Measurements from ENCODE around the gene TMBIM4.

TMBIM4 gene

GRCh38 chr12:66139328-66139727 lies 30.5 kb downstream of the TMBIM4 start:
- Histone ChIP-seq H3K9ac (ENCODE audit: low read depth, low read length) (no peak overlapping the region), H3K9me3 (ENCODE audit: control insufficient read depth, insufficient read depth, low read length) (peaks cover 33% of the 10 kb centered on the region), H3K27me3 (ENCODE audit: control insufficient read depth, insufficient read depth, low read length) (no peaks in the 10 kb centered on the region), H3K36me3 (ENCODE audit: control insufficient read depth, insufficient read depth, low read length) (peaks cover 20% of the 10 kb centered on the region), H3K4me3 (ENCODE audit: low read depth, low read length) (no peak overlapping the region), H3K4me1 (ENCODE audit: control insufficient read depth, insufficient read depth, low read length) (no peaks in the 10 kb centered on the region), H3K27ac (ENCODE audit: low read depth, low read length) (no peak overlapping the region)

GRCh38 chr12:66137937-66138336 lies 31.9 kb downstream of the TMBIM4 start:
- H3K36me3 ChIP-seq (ENCODE audit: control insufficient read depth, insufficient read depth, low read length): peaks cover 23% of the 10 kb centered on the region
- H3K4me3 ChIP-seq (ENCODE audit: low read depth, low read length): no peak overlapping the region
- no peaks in the 10 kb centered on the region for H3K4me1 ChIP-seq (ENCODE audit: control insufficient read depth, insufficient read depth, low read length)
- H3K9ac ChIP-seq (ENCODE audit: low read depth, low read length): no peak overlapping the region
- H3K27ac ChIP-seq (ENCODE audit: low read depth, low read length): no peak overlapping the region
- peaks cover 36% of the 10 kb centered on the region for H3K9me3 ChIP-seq (ENCODE audit: control insufficient read depth, insufficient read depth, low read length)
- no peaks in the 10 kb centered on the region for H3K27me3 ChIP-seq (ENCODE audit: control insufficient read depth, insufficient read depth, low read length)

- H3K4me3 ChIP-seq (ENCODE audit: low read depth, low read length): peak overlapping the region; percentile 79; the same call in 1 of the 2 replicates
- peak overlapping the region; percentile 69 for H3K27ac ChIP-seq (ENCODE audit: low read depth, low read length)
- H3K9me3 ChIP-seq (ENCODE audit: control insufficient read depth, insufficient read depth, low read length): peaks cover 11% of the 10 kb centered on the region
- no peak overlapping the region for H3K9ac ChIP-seq (ENCODE audit: low read depth, low read length)
- H3K36me3 ChIP-seq (ENCODE audit: control insufficient read depth, insufficient read depth, low read length): peaks cover 26% of the 10 kb centered on the region
- no peaks in the 10 kb centered on the region for H3K27me3 ChIP-seq (ENCODE audit: control insufficient read depth, insufficient read depth, low read length)
- peaks cover 10% of the 10 kb centered on the region; the same call in 1 of the 2 replicates for H3K4me1 ChIP-seq (ENCODE audit: control insufficient read depth, insufficient read depth, low read length)
These were observed 37.4 kb downstream of the TMBIM4 start for GRCh38 chr12:66132408-66132807.

- Histone ChIP-seq H3K27ac (ENCODE audit: low read depth, low read length) (peak overlapping the region; percentile 89), H3K27me3 (ENCODE audit: control insufficient read depth, insufficient read depth, low read length) (no peaks in the 10 kb centered on the region), H3K4me1 (ENCODE audit: control insufficient read depth, insufficient read depth, low read length) (peaks cover 10% of the 10 kb centered on the region; the same call in 1 of the 2 replicates), H3K36me3 (ENCODE audit: control insufficient read depth, insufficient read depth, low read length) (peaks cover 30% of the 10 kb centered on the region), H3K4me3 (ENCODE audit: low read depth, low read length) (peak overlapping the region; percentile 79), H3K9me3 (ENCODE audit: control insufficient read depth, insufficient read depth, low read length) (peaks cover 4% of the 10 kb centered on the region; the same call in 1 of the 2 replicates), H3K9ac (ENCODE audit: low read depth, low read length) (peak overlapping the region; percentile 87)
These were observed 38.6 kb downstream of the TMBIM4 start for GRCh38 chr12:66131067-66131688.

- H3K27ac ChIP-seq (ENCODE audit: low read depth, low read length): peak within 1 kb of the TSS; percentile 89
- peak within 1 kb of the TSS; percentile 79 for H3K4me3 ChIP-seq (ENCODE audit: low read depth, low read length)
- H3K9ac ChIP-seq (ENCODE audit: low read depth, low read length): peak within 1 kb of the TSS; percentile 87
- no peaks in the 10 kb centered on the region for H3K27me3 ChIP-seq (ENCODE audit: control insufficient read depth, insufficient read depth, low read length)
- H3K36me3 ChIP-seq (ENCODE audit: control insufficient read depth, insufficient read depth, low read length): peaks cover 34% of the 10 kb centered on the region
- H3K9me3 ChIP-seq (ENCODE audit: control insufficient read depth, insufficient read depth, low read length): peaks cover 2% of the 10 kb centered on the region; the same call in 1 of the 2 replicates
- peaks cover 10% of the 10 kb centered on the region; the same call in 1 of the 2 replicates for H3K4me1 ChIP-seq (ENCODE audit: control insufficient read depth, insufficient read depth, low read length)
These were observed 39.3 kb downstream of the TMBIM4 start, which contains the start of gene LLPH for GRCh38 chr12:66130267-66131066. Gene LLPH, minus strand, starts transcription at chr12:66130750. Its CDS starts 1,644 bp downstream, at chr12:66129106.

DNA sequence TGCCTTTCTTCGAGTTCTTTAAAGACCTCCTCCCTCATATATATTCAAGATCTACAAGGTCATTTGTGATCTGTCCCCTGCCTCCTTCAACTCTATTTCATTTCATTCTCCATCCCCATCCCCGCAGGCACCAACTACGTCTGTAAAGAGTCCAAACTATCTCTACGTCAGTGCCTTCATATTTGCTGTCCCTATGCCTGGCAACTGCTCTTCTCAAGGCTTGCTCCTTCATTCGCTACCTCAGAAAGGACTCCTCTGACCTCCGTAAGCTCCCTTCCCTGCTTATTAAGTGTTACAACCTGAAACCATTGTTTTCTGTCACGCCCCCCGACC lies 39.9 kb downstream of the TMBIM4 start:
- Histone ChIP-seq H3K9ac (ENCODE audit: low read depth, low read length) (peak overlapping the region; percentile 87), H3K36me3 (ENCODE audit: control insufficient read depth, insufficient read depth, low read length) (peaks cover 40% of the 10 kb centered on the region), H3K4me3 (ENCODE audit: low read depth, low read length) (peak overlapping the region; percentile 79), H3K9me3 (ENCODE audit: control insufficient read depth, insufficient read depth, low read length) (peaks cover 2% of the 10 kb centered on the region; the same call in 1 of the 2 replicates), H3K27me3 (ENCODE audit: control insufficient read depth, insufficient read depth, low read length) (no peaks in the 10 kb centered on the region), H3K27ac (ENCODE audit: low read depth, low read length) (peak overlapping the region; percentile 89), H3K4me1 (ENCODE audit: control insufficient read depth, insufficient read depth, low read length) (peaks cover 10% of the 10 kb centered on the region; the same call in 1 of the 2 replicates)

GRCh38 chr12:66127650-66128049 lies 42.1 kb downstream of the TMBIM4 start:
- Histone ChIP-seq H3K9me3 (ENCODE audit: control insufficient read depth, insufficient read depth, low read length) (no peaks in the 10 kb centered on the region), H3K36me3 (ENCODE audit: control insufficient read depth, insufficient read depth, low read length) (peaks cover 56% of the 10 kb centered on the region), H3K9ac (ENCODE audit: low read depth, low read length) (no peak overlapping the region), H3K27ac (ENCODE audit: low read depth, low read length) (no peak overlapping the region), H3K4me3 (ENCODE audit: low read depth, low read length) (no peak overlapping the region), H3K27me3 (ENCODE audit: control insufficient read depth, insufficient read depth, low read length) (no peaks in the 10 kb centered on the region), H3K4me1 (ENCODE audit: control insufficient read depth, insufficient read depth, low read length) (peaks cover 10% of the 10 kb centered on the region; the same call in 1 of the 2 replicates)

- no peak overlapping the region for H3K9ac ChIP-seq (ENCODE audit: low read depth, low read length)
- no peak overlapping the region for H3K4me3 ChIP-seq (ENCODE audit: low read depth, low read length)
- no peak overlapping the region for H3K27ac ChIP-seq (ENCODE audit: low read depth, low read length)
- no peaks in the 10 kb centered on the region for H3K9me3 ChIP-seq (ENCODE audit: control insufficient read depth, insufficient read depth, low read length)
- no peaks in the 10 kb centered on the region for H3K27me3 ChIP-seq (ENCODE audit: control insufficient read depth, insufficient read depth, low read length)
- no peaks in the 10 kb centered on the region for H3K4me1 ChIP-seq (ENCODE audit: control insufficient read depth, insufficient read depth, low read length)
- H3K36me3 ChIP-seq (ENCODE audit: control insufficient read depth, insufficient read depth, low read length): peaks cover 37% of the 10 kb centered on the region
These were observed 49.3 kb downstream of the TMBIM4 start for GRCh38 chr12:66120477-66120876.

- Histone ChIP-seq H3K4me1 (ENCODE audit: control insufficient read depth, insufficient read depth, low read length) (no peaks in the 10 kb centered on the region), H3K27ac (ENCODE audit: low read depth, low read length) (no peak overlapping the region), H3K27me3 (ENCODE audit: control insufficient read depth, insufficient read depth, low read length) (no peaks in the 10 kb centered on the region), H3K9me3 (ENCODE audit: control insufficient read depth, insufficient read depth, low read length) (no peaks in the 10 kb centered on the region), H3K4me3 (ENCODE audit: low read depth, low read length) (no peak overlapping the region), H3K36me3 (ENCODE audit: control insufficient read depth, insufficient read depth, low read length) (peaks cover 31% of the 10 kb centered on the region), H3K9ac (ENCODE audit: low read depth, low read length) (no peak overlapping the region)
These were observed 49.9 kb downstream of the TMBIM4 start for GRCh38 chr12:66119870-66120241.

DNA sequence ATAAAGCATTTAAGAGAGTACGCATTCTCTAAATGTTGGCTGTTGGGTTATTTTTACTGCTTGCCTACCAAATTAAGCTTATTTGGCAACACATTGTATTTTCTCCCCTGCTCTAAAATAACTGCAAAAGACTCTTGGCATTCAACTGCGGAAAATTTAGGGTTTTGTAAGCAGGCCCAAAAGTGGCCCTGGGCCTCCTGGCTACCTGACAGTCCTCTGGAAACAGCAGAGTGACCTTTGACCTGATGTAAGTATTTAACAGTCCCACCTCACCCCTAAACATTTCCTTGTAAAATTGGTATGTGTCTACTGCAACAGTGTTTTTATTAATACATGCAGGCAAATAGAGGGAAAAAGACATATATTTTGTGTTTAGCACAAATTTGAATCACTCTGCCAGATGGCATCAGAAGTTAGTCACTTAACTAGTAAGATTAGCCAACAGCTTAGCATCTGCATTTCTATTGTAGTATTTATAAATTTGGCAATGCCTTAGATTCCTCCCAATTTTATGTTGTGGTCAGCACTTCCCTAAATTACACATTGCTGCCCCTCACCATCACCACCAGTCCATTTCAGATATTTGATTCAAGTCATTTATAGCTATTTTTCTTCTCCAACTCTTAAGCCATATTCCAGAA lies 50.4 kb downstream of the TMBIM4 start:
- peaks cover 26% of the 10 kb centered on the region for H3K36me3 ChIP-seq (ENCODE audit: control insufficient read depth, insufficient read depth, low read length)
- no peak overlapping the region for H3K27ac ChIP-seq (ENCODE audit: low read depth, low read length)
- H3K9ac ChIP-seq (ENCODE audit: low read depth, low read length): no peak overlapping the region
- H3K4me1 ChIP-seq (ENCODE audit: control insufficient read depth, insufficient read depth, low read length): no peaks in the 10 kb centered on the region
- no peaks in the 10 kb centered on the region for H3K9me3 ChIP-seq (ENCODE audit: control insufficient read depth, insufficient read depth, low read length)
- H3K27me3 ChIP-seq (ENCODE audit: control insufficient read depth, insufficient read depth, low read length): no peaks in the 10 kb centered on the region
- H3K4me3 ChIP-seq (ENCODE audit: low read depth, low read length): no peak overlapping the region

All from HUES48 (cell line).